ENCODE results near the gene PIGM.
"Not testable (repeated sequence)": the region's sequence is repeated elsewhere in the genome, so short reads cannot be mapped to it uniquely, and the experiment has no call there.

PIGM gene

GRCh38 chr1:160058087-160058486, 26.3 kb upstream of the PIGM start:
- no peak for DNase-seq

GRCh38 chr1:160056648-160057169, 24.9 kb upstream of the PIGM start:
- no peak for DNase-seq

GRCh38 chr1:160053548-160054365, 22.0 kb upstream of the PIGM start:
- DNase-seq = no peak

- DNase-seq = no peak
Measured at GRCh38 chr1:160052936-160053335, 21.1 kb upstream of the PIGM start.

GRCh38 chr1:160050619-160051018, 18.8 kb upstream of the PIGM start:
- DNase-seq = no peak

- not testable (repeated sequence) for DNase-seq
Measured at GRCh38 chr1:160050182-160050581, 18.4 kb upstream of the PIGM start.

GRCh38 chr1:160049101-160049500, 17.3 kb upstream of the PIGM start:
- no peak for DNase-seq

GRCh38 chr1:160048335-160048734, 16.5 kb upstream of the PIGM start:
- no peak for DNase-seq

- DNase-seq = no peak
Measured at GRCh38 chr1:160047111-160047991, 15.6 kb upstream of the PIGM start.

- DNase-seq = peak; percentile 64
Measured at GRCh38 chr1:160046494-160047110, 14.8 kb upstream of the PIGM start.

GRCh38 chr1:160045653-160046052, 13.9 kb upstream of the PIGM start:
- DNase-seq = no peak

- no peak for DNase-seq
Measured at GRCh38 chr1:160043543-160043942, 11.8 kb upstream of the PIGM start.

- no peak for DNase-seq
Measured at GRCh38 chr1:160040476-160040875, 8.7 kb upstream of the PIGM start.

GRCh38 chr1:160032165-160032820, 503 bp upstream of the PIGM start:
- DNase-seq = no peak

GRCh38 chr1:160030657-160031364, 979 bp downstream of the PIGM start:
- peak; percentile 22 for DNase-seq

- no peak for DNase-seq
Measured at GRCh38 chr1:160028426-160028825, 3.4 kb downstream of the PIGM start.

- no peak for DNase-seq
Measured at GRCh38 chr1:160025314-160025713, 6.5 kb downstream of the PIGM start.

- no peak for DNase-seq
Measured at GRCh38 chr1:160024195-160024905, 7.4 kb downstream of the PIGM start.

- no peak for DNase-seq
Measured at GRCh38 chr1:160022330-160023310, 9.2 kb downstream of the PIGM start.
